GM12801 (cell line): ENCODE measurements around the gene PTPRJ.

ENCODE experiments used
- CTCF ChIP-seq: IDR thresholded peaks from one replicate; pipeline ENCODE4 v1.5.1; 2011; ENCODE audit warnings: control low read depth; ENCODE audit not compliant: insufficient read length; ENCODE audit errors: extremely low read depth

The PTPRJ gene

GRCh38 chr11:47986742-47987141, 6.4 kb downstream of the PTPRJ start:
- TF ChIP-seq CTCF: no peak

GRCh38 chr11:47987310-47987709, 7.0 kb downstream of the PTPRJ start:
- TF ChIP-seq CTCF: no peak

- TF ChIP-seq CTCF: no peak
These were observed 7.4 kb downstream of the PTPRJ start for GRCh38 chr11:47987781-47988180.

GRCh38 chr11:47989779-47990178, 9.4 kb downstream of the PTPRJ start:
- no peak for TF ChIP-seq CTCF

- no peak for TF ChIP-seq CTCF
These were observed 11.0 kb downstream of the PTPRJ start for GRCh38 chr11:47991266-47991830.

GRCh38 chr11:47991894-47992293, 11.5 kb downstream of the PTPRJ start:
- no peak for TF ChIP-seq CTCF

- TF ChIP-seq CTCF: no peak
These were observed 12.8 kb downstream of the PTPRJ start for GRCh38 chr11:47992959-47993820.
